Astrocyte (in vitro differentiated cells and primary cell): Measurements from ENCODE around the gene FNDC11.

Experiments used
- CTCF ChIP-seq: IDR thresholded peaks from 2 replicates; pipeline ENCODE4 v1.5.1; 2011; ENCODE audit warnings: low read depth, mild to moderate bottlenecking, inconsistent platforms, low read length, moderate library complexity; ENCODE audit not compliant: insufficient read depth
- EZH2 ChIP-seq: IDR thresholded peaks from 2 replicates; pipeline ENCODE4 v1.6.1; 2012; ENCODE audit warnings: mild to moderate bottlenecking, low read length, inconsistent platforms; ENCODE audit not compliant: insufficient read depth

DNA sequence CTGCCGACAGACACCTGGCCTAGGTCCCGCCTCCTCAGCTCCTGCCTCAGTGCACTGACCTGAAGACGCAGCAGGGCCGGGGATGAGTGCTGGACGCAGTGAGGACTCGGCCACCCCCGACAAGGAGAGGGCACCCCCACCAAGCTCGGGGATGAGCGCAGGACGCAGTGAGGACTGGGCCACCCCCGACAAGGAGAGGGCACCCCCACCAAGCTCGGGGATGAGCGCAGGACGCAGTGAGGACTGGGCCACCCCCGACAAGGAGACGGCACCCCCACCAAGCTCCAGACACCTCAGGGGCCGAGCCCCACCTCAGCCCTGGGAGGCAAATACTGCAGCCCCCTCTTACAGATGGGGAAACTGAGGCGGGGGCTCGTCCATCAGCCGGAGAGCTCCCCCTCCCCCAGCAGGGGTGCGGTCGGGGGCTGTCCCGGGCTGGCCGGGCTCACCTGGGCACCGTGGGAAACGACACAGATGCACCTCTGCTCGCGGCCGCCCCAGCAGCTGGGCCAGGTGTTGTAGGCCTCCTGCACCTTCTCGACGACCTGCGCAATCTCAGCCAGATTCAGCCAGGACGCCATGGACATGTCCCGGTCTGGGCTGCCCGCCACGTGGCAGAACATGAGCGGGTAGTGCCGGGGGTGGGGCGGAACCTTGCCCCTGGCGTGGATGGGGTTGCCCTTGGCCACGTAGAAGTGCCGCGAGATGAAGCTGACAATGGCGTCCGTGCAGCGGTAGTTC is 12.6 kb downstream of the FNDC11 start:
- TF ChIP-seq CTCF (no peak), EZH2 (no peak)
